Panc1 (cell line): Measurements from ENCODE around the gene GHDC. TPM values are rescaled to one million over a fixed set of nuclear protein-coding genes. Genes with fewer than 3 reads are reported as not detected.
A peak's percentile ranks its signal among the peaks of the same experiment; 100 is the strongest.

ENCODE experiments used
- ATAC-seq: fragments of 200-7000 bp; cut with Tn5 transposase; 2 replicates; pipeline ENCODE4 v1.9.1; 2020; ENCODE audit warnings: mild to moderate bottlenecking, moderate library complexity
- BruUV-seq: library from RNA; stranded (reverse); fragments of 400-500 nt; replicated peaks from 2 replicates; lab custom pipeline; 2021; lab: Mats Ljungman, UMichigan
- CTCF ChIA-PET: fragments of 300-600 bp; sonication (Branson Sonifier 250); formaldehyde crosslinking; loops from one replicate; lab custom pipeline; 2022; ENCODE audit warnings: antibody characterized with exemption; lab: Charles Lee
- POLR2A ChIA-PET: fragments of 300-600 bp; sonication (Branson Sonifier 250); formaldehyde crosslinking; loops from one replicate; lab custom pipeline; 2022; ENCODE audit warnings: antibody characterized with exemption; lab: Charles Lee
- DNase-seq: peaks from one replicate; pipeline ENCODE4 v3.0.0-alpha.2; 2010; ENCODE audit warnings: low read depth, low spot score
- H3K27ac ChIP-seq: 2 replicates; pipeline ENCODE4 v1.5.1; 2011; ENCODE audit warnings: mild to moderate bottlenecking, low read length, inconsistent platforms
- H3K27me3 ChIP-seq: fragments of 200-500 bp; sonication (Bioruptor generic); 2 replicates; pipeline ENCODE4 v1.6.0; 2014; ENCODE audit warnings: low read length, inconsistent platforms; ENCODE audit not compliant: control insufficient read depth, insufficient read depth
- H3K36me3 ChIP-seq: fragments of 200-500 bp; sonication (Bioruptor generic); 2 replicates; pipeline ENCODE4 v1.5.1; 2014; ENCODE audit warnings: inconsistent platforms, mild to moderate bottlenecking, low read length, moderate library complexity; ENCODE audit not compliant: control insufficient read depth, insufficient read depth
- H3K4me1 ChIP-seq: 2 replicates; pipeline ENCODE4 v1.5.1; 2011; ENCODE audit warnings: inconsistent platforms, mild to moderate bottlenecking, low read length, moderate library complexity; ENCODE audit not compliant: control insufficient read depth, insufficient read depth
- H3K4me3 ChIP-seq, 2 experiments: 2 replicates each; pipeline ENCODE4 v1.5.1; 2011 to 2012; ENCODE audit warnings: low read depth in 2 of 2, low read length in 2 of 2, mild to moderate bottlenecking in 2 of 2, inconsistent platforms in 1 of 2, moderate library complexity in 1 of 2
- H3K9me3 ChIP-seq: fragments of 200-500 bp; sonication (Bioruptor generic); 2 replicates; pipeline ENCODE4 v1.5.1; 2014; ENCODE audit warnings: low read depth, mild to moderate bottlenecking, inconsistent platforms, low read length, moderate library complexity; ENCODE audit not compliant: control insufficient read depth, insufficient read depth
- CTCF ChIP-seq: fragments of 450-650 bp; IDR thresholded peaks from 2 replicates; pipeline ENCODE4 v1.5.1; 2017; ENCODE audit warnings: mild to moderate bottlenecking
- POLR2AphosphoS5 ChIP-seq: IDR thresholded peaks from 2 replicates; pipeline ENCODE4 v1.6.1; 2012; ENCODE audit warnings: mild to moderate bottlenecking, low read depth, low read length, moderate library complexity
- SIN3A ChIP-seq: IDR thresholded peaks from 2 replicates; pipeline ENCODE4 v1.6.1; 2012; ENCODE audit warnings: low read depth, mild to moderate bottlenecking, low read length, moderate library complexity, borderline replicate concordance; ENCODE audit not compliant: insufficient read depth
- TCF7L2 ChIP-seq: IDR thresholded peaks from 2 replicates; pipeline ENCODE4 v1.6.1; 2011; ENCODE audit warnings: mild to moderate bottlenecking, low read depth, low read length, inconsistent platforms
- in situ Hi-C: cut with HindIII; loops from 2 replicates; pipeline ENCODE4 v1.10.0; 2016; ENCODE audit warnings: low sequenced_read_pairs, low pct_unique_long_range_greater_than_20kb
- intact Hi-C: fragments of 100-400 bp; cut with micrococcal nuclease; formaldehyde crosslinking; loops from one replicate; pipeline ENCODE4 v1.10.0; 2022; ENCODE audit not compliant: unreplicated experiment
- total RNA-seq: library from RNA; stranded (reverse); gene quantifications from one replicate; pipeline ENCODE4 v1.2.1, GENCODE V29; 2021; ENCODE audit not compliant: unreplicated experiment
- TF ChIP-seq, protein P1 (sequence below), 2 experiments: IDR thresholded peaks; 2 replicates each; pipeline ENCODE4 v1.6.1; 2011 to 2012; ENCODE audit warnings: low read depth in 2 of 2, control low read depth in 1 of 2, low read length in 1 of 2, mild to moderate bottlenecking in 1 of 2, moderate library complexity in 1 of 2; ENCODE audit not compliant: insufficient read depth in 1 of 2

Gene GHDC
- total RNA-seq, 1 experiment from 2014 or later = 21.8 TPM

DNA sequence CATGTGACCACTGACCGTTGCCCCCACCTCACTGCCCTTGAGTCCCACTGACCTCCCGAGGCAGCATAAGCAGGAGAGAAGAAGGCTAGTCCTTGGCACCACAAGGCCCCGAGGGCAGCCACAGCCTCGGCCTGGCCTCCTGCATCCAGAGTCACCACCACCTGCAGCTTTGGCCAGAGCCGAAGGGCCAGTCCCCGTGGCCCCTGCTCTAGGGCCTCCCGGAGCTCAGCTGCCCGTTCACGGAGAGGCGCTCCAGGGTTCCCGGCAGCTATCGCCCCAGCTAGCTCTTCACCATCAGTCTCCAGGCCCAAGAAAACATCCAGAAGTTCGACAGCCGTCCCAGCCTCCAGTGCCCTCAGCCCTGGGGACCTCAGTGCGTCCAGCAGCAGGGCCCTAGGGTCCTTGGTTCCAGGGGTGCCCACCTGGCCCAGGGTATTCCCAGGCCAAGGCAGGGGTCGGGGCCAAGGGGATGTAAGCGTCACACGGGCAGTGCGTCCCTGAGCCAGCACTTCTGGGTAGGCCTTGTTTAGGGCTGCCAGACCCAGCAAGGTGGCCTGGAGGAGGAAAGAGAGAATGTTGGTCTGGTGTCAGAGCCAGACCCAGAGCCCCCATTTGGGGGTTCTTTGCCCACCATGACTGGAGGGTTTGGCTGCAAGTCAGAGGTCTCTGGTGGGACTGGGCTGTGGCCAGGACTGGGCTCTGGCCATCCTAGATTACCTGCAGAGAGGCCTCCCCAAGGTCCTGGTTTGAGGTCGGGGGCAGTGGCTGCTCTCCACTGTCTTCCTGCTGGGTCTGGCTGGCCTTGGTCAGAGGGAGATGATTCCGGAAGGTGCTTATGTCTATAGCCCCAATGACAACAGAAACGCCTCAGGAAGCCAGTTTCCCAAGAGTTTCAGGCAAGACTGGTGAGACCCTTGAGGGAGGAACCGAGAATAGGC lies 1.8 kb downstream of the GHDC start:
- no peak for ATAC-seq
- ChIA-PET CTCF (no interaction called here), POLR2A (no interaction called here)
- H3K9me3 ChIP-seq = no peaks in the 10 kb centered on the region
- TF ChIP-seq CTCF (no peak), TCF7L2 (no peak), POLR2AphosphoS5 (no peak), SIN3A (no peak)
- TF ChIP-seq, protein P1, sequence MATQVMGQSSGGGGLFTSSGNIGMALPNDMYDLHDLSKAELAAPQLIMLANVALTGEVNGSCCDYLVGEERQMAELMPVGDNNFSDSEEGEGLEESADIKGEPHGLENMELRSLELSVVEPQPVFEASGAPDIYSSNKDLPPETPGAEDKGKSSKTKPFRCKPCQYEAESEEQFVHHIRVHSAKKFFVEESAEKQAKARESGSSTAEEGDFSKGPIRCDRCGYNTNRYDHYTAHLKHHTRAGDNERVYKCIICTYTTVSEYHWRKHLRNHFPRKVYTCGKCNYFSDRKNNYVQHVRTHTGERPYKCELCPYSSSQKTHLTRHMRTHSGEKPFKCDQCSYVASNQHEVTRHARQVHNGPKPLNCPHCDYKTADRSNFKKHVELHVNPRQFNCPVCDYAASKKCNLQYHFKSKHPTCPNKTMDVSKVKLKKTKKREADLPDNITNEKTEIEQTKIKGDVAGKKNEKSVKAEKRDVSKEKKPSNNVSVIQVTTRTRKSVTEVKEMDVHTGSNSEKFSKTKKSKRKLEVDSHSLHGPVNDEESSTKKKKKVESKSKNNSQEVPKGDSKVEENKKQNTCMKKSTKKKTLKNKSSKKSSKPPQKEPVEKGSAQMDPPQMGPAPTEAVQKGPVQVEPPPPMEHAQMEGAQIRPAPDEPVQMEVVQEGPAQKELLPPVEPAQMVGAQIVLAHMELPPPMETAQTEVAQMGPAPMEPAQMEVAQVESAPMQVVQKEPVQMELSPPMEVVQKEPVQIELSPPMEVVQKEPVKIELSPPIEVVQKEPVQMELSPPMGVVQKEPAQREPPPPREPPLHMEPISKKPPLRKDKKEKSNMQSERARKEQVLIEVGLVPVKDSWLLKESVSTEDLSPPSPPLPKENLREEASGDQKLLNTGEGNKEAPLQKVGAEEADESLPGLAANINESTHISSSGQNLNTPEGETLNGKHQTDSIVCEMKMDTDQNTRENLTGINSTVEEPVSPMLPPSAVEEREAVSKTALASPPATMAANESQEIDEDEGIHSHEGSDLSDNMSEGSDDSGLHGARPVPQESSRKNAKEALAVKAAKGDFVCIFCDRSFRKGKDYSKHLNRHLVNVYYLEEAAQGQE (IDR thresholded peaks at IDR 0.05; ENCODE audit: insufficient read depth in 1 of 2, low read depth in 2 of 2, low read length in 1 of 2) = no peak
- BruUV-seq = no TSS peak
- H3K4me3 ChIP-seq = no peak overlapping the region
- peak overlapping the region; percentile 23; the same call in 1 of the 2 replicates for H3K27ac ChIP-seq
- no peaks in the 10 kb centered on the region for H3K4me1 ChIP-seq
- in situ Hi-C loops (no loop called here), intact Hi-C loops (no loop called here)
- H3K27me3 ChIP-seq = no peaks in the 10 kb centered on the region
- no peaks in the 10 kb centered on the region for H3K36me3 ChIP-seq
- no peak for DNase-seq

- Histone ChIP-seq H3K4me1 (no peaks in the 10 kb centered on the region), H3K27ac (no peak overlapping the region), H3K4me3 (no peak overlapping the region), H3K9me3 (no peaks in the 10 kb centered on the region), H3K27me3 (no peaks in the 10 kb centered on the region), H3K36me3 (no peaks in the 10 kb centered on the region)
- in situ Hi-C loops (no loop called here), intact Hi-C loops (no loop called here)
- no peak for ATAC-seq
- POLR2A ChIA-PET = no interaction called here
- BruUV-seq = no TSS peak
- no peak for DNase-seq
- CTCF ChIA-PET = no interaction called here
- TF ChIP-seq CTCF = no peak
Observed at GRCh38 chr17:42191275-42191608, 3.1 kb downstream of the GHDC start.
